ENCODE measurements around the gene PIAS4. TPM values are rescaled to one million over a fixed set of nuclear protein-coding genes. Genes with fewer than 3 reads are reported as not detected.
A peak's percentile ranks its signal among the peaks of the same experiment; 100 is the strongest.

The PIAS4 gene
- total and polyA plus RNA-seq, 8 donors: 6.6 to 93.6 (median 16.1) TPM

DNA sequence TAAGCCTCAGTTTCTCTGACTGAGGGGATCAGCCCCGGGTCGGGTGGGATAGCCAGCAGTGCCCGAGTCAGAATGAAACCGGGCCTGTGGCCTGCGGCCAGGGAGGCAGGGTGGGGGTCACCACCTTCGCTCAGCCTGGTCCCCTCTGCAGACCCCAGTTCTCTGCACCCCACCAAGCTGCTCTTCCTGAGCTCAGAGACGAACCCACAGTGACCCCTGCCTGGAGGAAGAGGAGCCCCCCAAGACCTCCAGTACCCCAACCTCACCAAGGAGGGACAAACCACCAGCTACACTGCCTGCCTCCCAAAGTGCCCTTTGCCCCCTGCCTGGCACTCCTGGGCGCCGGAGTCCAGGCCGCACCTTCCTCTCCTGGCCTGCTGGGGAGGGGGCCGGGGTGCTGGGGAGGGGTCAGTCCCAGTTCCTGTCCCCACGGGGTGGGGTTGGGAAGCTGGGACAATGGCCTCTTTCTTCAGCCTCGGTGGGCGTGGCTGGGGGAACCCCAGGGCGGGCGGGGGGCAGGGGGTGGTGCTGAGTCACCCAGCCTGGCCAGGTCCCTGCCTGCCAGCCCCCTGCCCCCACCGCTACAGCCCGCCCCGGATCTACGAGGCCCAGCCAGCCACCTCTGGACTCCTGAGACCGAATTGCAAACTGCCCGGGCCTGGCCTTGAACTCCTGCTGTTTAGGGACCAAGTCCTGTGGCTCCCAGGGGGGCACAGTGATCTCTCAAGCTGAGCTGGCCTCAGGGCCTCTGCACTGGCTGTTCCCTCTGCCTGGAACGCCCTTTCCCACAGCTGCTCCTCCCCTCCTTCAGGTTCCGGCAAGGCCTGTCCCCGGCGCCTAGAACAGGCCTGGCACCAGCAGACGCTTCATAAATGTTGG lies 44.8 kb downstream of the PIAS4 start:
- H3K9me3 ChIP-seq: no peaks in the 10 kb centered on the region
- WGBS, 5 donors: 21 to 38% (median 30%) methylated on average over 18 to 27 of the region's 27 CpGs
- peak; percentile 81 to 92 for DNase-seq
- no peaks in the 10 kb centered on the region for H3K27me3 ChIP-seq
- TF ChIP-seq POLR2A (IDR thresholded peaks at IDR 0.05): no peak
- TF ChIP-seq, protein P1, sequence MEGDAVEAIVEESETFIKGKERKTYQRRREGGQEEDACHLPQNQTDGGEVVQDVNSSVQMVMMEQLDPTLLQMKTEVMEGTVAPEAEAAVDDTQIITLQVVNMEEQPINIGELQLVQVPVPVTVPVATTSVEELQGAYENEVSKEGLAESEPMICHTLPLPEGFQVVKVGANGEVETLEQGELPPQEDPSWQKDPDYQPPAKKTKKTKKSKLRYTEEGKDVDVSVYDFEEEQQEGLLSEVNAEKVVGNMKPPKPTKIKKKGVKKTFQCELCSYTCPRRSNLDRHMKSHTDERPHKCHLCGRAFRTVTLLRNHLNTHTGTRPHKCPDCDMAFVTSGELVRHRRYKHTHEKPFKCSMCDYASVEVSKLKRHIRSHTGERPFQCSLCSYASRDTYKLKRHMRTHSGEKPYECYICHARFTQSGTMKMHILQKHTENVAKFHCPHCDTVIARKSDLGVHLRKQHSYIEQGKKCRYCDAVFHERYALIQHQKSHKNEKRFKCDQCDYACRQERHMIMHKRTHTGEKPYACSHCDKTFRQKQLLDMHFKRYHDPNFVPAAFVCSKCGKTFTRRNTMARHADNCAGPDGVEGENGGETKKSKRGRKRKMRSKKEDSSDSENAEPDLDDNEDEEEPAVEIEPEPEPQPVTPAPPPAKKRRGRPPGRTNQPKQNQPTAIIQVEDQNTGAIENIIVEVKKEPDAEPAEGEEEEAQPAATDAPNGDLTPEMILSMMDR (IDR thresholded peaks at IDR 0.05): no peak
- TF ChIP-seq POLR2AphosphoS5 (IDR thresholded peaks at IDR 0.05): no peak
- TF ChIP-seq EP300 (IDR thresholded peaks at IDR 0.05): no peak
- H3K4me1 ChIP-seq: peaks cover 37 to 88% (median 68%) of the 10 kb centered on the region in 4 donors
- H3K4me3 ChIP-seq: peak overlapping the region in 3 of 4 donors; percentile 2 to 37 (median 13)
- peaks cover 36 to 94% (median 87%) of the 10 kb centered on the region in 4 donors for H3K36me3 ChIP-seq
- intact Hi-C loops (cut with DNase I; ENCODE audit: low total_unique reads): loop anchor here (10.0 kb wide), 1 partner anchor 48 kb away; the partner anchor contains the start of gene PIAS4
- H3K27ac ChIP-seq: peak overlapping the region; percentile 81 to 86 (median 84)

DNA sequence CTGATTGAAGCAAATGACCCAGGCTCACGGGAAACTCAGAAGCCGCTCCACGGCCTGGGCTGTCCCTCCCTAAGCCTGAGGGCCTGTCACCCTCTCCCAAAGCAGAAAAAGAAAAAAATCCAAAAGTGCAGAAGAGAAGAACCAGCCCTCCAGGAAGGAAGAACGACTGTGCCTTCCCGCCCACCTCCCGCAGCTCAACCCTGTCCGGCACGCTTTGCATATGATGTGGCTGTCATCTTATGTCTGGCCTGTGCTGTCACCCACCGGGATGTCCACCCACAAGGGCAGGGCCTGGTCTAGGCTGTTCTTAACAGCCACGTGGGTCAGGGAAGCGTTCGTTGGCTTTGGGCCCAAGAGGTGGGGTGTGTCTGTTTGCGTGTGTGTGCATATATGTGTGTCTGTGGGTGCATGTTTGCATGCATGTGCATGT lies 45.5 kb downstream of the PIAS4 start:
- intact Hi-C loops (cut with DNase I; ENCODE audit: low total_unique reads): loop anchor here (10.0 kb wide), 1 partner anchor 48 kb away; the partner anchor contains the start of gene PIAS4
- 14 to 33% (median 20%) methylated on average over 13 of the region's 13 CpGs for WGBS, 5 donors
- H3K27me3 ChIP-seq: no peaks in the 10 kb centered on the region
- H3K9me3 ChIP-seq: no peaks in the 10 kb centered on the region
- H3K27ac ChIP-seq: peak overlapping the region; percentile 69 to 86 (median 82)
- peak overlapping the region in 2 of 4 donors; percentile 13 to 37 for H3K4me3 ChIP-seq
- TF ChIP-seq, protein P1 (IDR thresholded peaks at IDR 0.05): no peak
- TF ChIP-seq POLR2A (IDR thresholded peaks at IDR 0.05) (no peak), EP300 (IDR thresholded peaks at IDR 0.05) (no peak), POLR2AphosphoS5 (IDR thresholded peaks at IDR 0.05) (no peak)
- no peak for DNase-seq
- H3K4me1 ChIP-seq: peaks cover 41 to 92% (median 73%) of the 10 kb centered on the region in 4 donors
- H3K36me3 ChIP-seq: peaks cover 32 to 88% (median 81%) of the 10 kb centered on the region in 4 donors

DNA sequence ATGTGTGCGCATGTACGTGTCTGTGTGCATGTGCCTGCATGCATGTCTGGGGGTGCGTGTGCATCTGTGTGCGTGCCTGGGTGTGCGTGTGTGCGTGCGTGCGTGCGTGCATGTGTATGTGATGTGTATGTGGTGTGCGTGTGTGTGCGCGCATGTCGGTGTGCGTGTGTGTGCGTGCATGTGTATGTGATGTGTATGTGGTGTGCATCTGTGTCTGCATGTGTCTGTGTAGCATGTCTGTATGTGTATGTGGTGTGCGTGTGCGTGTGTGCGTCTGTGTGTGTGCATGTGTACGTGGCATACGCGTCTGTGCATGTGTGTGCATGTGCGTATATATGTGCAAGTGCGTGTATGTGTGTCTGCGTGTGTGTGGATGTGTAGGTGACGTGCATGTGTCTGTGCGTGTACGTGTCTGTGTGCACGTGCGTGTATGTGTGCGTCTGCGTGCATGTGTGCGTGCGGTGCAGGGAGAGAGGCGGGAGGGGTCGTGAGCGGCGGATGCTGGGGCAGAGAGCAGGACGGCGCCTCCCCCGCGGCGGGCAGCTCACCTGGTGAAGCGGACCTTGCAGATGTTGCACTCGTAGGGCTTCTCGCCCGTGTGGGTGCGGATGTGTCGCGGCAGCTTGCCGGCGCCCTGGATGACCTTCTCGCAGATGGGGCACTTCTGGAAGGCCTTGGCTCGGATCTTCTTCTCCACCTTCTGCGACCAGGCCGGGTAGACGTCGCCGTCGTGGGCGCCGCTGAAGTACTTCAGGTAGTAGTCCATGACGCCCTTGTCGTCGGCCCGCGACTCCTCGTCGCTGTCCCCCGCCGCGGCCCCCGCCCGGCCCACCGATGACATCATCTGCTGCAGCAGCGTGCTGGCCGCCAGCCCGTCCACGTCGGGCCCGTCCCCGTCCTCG lies 46.1 kb downstream of the PIAS4 start:
- Histone ChIP-seq H3K27me3 (no peaks in the 10 kb centered on the region), H3K4me3 (peak overlapping the region in 2 of 4 donors; percentile 13 to 37), H3K27ac (peak overlapping the region in 3 of 5 donors; percentile 69 to 86 (median 85)), H3K9me3 (no peaks in the 10 kb centered on the region), H3K36me3 (peaks cover 32 to 81% (median 76%) of the 10 kb centered on the region in 4 donors), H3K4me1 (peaks cover 47 to 92% (median 76%) of the 10 kb centered on the region in 4 donors)
- peak in 1 of 2 donors; percentile 9 for DNase-seq
- intact Hi-C loops (cut with DNase I; ENCODE audit: low total_unique reads): loop anchor here (10.0 kb wide), 1 partner anchor 49 kb away; the partner anchor contains the start of gene PIAS4
- no peak for TF ChIP-seq EP300 (IDR thresholded peaks at IDR 0.05)
- TF ChIP-seq POLR2A (IDR thresholded peaks at IDR 0.05): no peak
- peak in 1 of 3 donors; percentile 5 for TF ChIP-seq POLR2AphosphoS5 (IDR thresholded peaks at IDR 0.05)
- TF ChIP-seq, protein P1 (IDR thresholded peaks at IDR 0.05): no peak
- WGBS, 5 donors: 75 to 83% (median 80%) methylated on average over 68 to 82 of the region's 82 CpGs
